DND-41 (cell line): Measurements from ENCODE around the gene DUSP7.

Experiments used
- ATAC-seq: fragments of 200-7000 bp; cut with Tn5 transposase; 3 replicates; pipeline ENCODE4 v1.9.1; 2021; ENCODE audit warnings: low read depth; ENCODE audit not compliant: insufficient read depth
- DNase-seq: peaks from one replicate; pipeline ENCODE4 v3.0.0-alpha.2; 2020
- H2AFZ ChIP-seq: 2 replicates; pipeline ENCODE4 v1.6.0; 2012; ENCODE audit warnings: low read depth, low read length
- H3K27ac ChIP-seq: 2 replicates; pipeline ENCODE4 v1.5.1; 2012; ENCODE audit warnings: low read length, inconsistent platforms
- H3K27me3 ChIP-seq: fragments of 200-600 bp; sonication (generic); 2 replicates; pipeline ENCODE4 v1.6.0; 2012; ENCODE audit warnings: low read length, mild to moderate bottlenecking, inconsistent platforms; ENCODE audit not compliant: insufficient read depth, poor library complexity
- H3K36me3 ChIP-seq: 2 replicates; pipeline ENCODE4 v1.5.1; 2012; ENCODE audit warnings: low read length, inconsistent platforms; ENCODE audit not compliant: insufficient read depth
- H3K4me1 ChIP-seq: 2 replicates; pipeline ENCODE4 v1.5.1; 2012; ENCODE audit warnings: mild to moderate bottlenecking, low read length; ENCODE audit not compliant: insufficient read depth
- H3K4me2 ChIP-seq: 2 replicates; pipeline ENCODE4 v1.6.0; 2012; ENCODE audit warnings: mild to moderate bottlenecking, moderate library complexity, low read length, inconsistent platforms; ENCODE audit not compliant: insufficient read depth
- H3K4me3 ChIP-seq, 2 experiments: fragments of 200-600 bp in 1 of 2; shearing (Covaris generic) in 1 of 2; 2 replicates each; pipeline ENCODE4 v1.5.1; 2012 to 2016; ENCODE audit warnings: inconsistent platforms in 2 of 2, low read length in 2 of 2, mild to moderate bottlenecking in 2 of 2, low read depth in 1 of 2, moderate library complexity in 1 of 2
- H3K79me2 ChIP-seq: 2 replicates; pipeline ENCODE4 v1.6.0; 2012; ENCODE audit warnings: low read length, inconsistent platforms; ENCODE audit not compliant: insufficient read depth
- H3K9ac ChIP-seq: 2 replicates; pipeline ENCODE4 v1.6.0; 2012; ENCODE audit warnings: low read depth, mild to moderate bottlenecking, inconsistent platforms, low read length, moderate library complexity
- H3K9me3 ChIP-seq: 2 replicates; pipeline ENCODE4 v1.5.1; 2012; ENCODE audit warnings: low read length, moderate library complexity, mild to moderate bottlenecking, inconsistent platforms; ENCODE audit not compliant: insufficient read depth, severe bottlenecking
- H4K20me1 ChIP-seq: 2 replicates; pipeline ENCODE4 v1.6.0; 2012; ENCODE audit warnings: low read length; ENCODE audit not compliant: insufficient read depth
- EZH2 ChIP-seq: IDR thresholded peaks from 3 replicates; pipeline ENCODE4 v1.6.1; 2012; ENCODE audit warnings: borderline replicate concordance, low read depth, mild to moderate bottlenecking, moderate library complexity, low read length, inconsistent platforms; ENCODE audit not compliant: severe bottlenecking
- TF ChIP-seq, protein P1 (sequence below): IDR thresholded peaks from 2 replicates; pipeline ENCODE4 v1.5.1; 2012; ENCODE audit warnings: borderline replicate concordance, low read length, moderate library complexity, mild to moderate bottlenecking; ENCODE audit not compliant: poor library complexity, severe bottlenecking; ENCODE audit errors: extremely low read depth

DUSP7 gene

GRCh38 chr3:52023860-52024764 is 32.3 kb downstream of the DUSP7 start:
- Histone ChIP-seq H3K9me3 (no peaks in the 10 kb centered on the region), H3K79me2 (no peaks in the 10 kb centered on the region), H3K4me1 (no peaks in the 10 kb centered on the region), H3K9ac (no peak overlapping the region), H3K4me3 (no peak overlapping the region), H3K27ac (no peak overlapping the region), H3K4me2 (no peak overlapping the region), H3K36me3 (no peaks in the 10 kb centered on the region), H3K27me3 (no peaks in the 10 kb centered on the region), H2AFZ (no peak overlapping the region), H4K20me1 (no peaks in the 10 kb centered on the region)
- DNase-seq, result no peak
- TF ChIP-seq EZH2, result no peak
- TF ChIP-seq, protein P1, sequence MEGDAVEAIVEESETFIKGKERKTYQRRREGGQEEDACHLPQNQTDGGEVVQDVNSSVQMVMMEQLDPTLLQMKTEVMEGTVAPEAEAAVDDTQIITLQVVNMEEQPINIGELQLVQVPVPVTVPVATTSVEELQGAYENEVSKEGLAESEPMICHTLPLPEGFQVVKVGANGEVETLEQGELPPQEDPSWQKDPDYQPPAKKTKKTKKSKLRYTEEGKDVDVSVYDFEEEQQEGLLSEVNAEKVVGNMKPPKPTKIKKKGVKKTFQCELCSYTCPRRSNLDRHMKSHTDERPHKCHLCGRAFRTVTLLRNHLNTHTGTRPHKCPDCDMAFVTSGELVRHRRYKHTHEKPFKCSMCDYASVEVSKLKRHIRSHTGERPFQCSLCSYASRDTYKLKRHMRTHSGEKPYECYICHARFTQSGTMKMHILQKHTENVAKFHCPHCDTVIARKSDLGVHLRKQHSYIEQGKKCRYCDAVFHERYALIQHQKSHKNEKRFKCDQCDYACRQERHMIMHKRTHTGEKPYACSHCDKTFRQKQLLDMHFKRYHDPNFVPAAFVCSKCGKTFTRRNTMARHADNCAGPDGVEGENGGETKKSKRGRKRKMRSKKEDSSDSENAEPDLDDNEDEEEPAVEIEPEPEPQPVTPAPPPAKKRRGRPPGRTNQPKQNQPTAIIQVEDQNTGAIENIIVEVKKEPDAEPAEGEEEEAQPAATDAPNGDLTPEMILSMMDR, result no peak
- ATAC-seq, result peak; percentile 45; the same call in 1 of the 3 replicates

DNA sequence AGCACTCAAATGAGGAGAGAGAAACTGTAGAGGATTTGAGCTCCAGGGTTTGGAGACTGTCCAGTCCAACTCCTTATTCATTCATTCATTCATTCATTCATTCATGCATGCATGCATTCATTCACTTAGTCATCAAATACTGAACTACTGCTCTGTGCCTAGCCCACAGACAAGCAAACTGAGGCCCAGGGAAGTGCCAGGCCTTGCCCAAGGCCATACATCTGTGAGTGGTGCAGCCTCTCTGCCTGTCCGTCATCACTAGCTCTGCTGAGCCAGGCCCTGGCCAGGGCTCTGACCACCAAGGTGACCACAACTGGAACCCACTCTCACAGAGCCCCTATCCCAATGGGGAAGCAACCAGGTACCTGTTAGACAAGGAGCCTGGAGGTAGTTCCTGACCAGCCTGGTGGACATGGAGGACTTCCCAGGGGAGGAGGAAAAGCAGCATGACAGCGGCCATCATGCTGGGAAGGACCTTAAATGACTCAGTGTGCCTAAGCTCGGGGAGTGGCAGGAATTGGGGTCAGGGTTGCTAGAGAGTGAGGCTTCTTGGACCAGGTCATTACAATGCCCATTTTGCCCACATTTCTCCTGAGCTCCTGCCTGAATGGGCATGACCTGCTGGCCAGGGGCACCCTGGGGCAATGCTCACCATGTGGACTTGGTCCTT is 33.1 kb downstream of the DUSP7 start:
- Histone ChIP-seq H2AFZ (no peak overlapping the region), H3K79me2 (no peaks in the 10 kb centered on the region), H3K27ac (no peak overlapping the region), H3K9ac (no peak overlapping the region), H3K4me2 (no peak overlapping the region), H3K9me3 (no peaks in the 10 kb centered on the region), H3K27me3 (no peaks in the 10 kb centered on the region), H3K4me3 (no peak overlapping the region), H4K20me1 (no peaks in the 10 kb centered on the region), H3K4me1 (no peaks in the 10 kb centered on the region), H3K36me3 (no peaks in the 10 kb centered on the region)
- ATAC-seq (no peak), DNase-seq (no peak)
- TF ChIP-seq EZH2, result no peak
- TF ChIP-seq, protein P1, result no peak

- H4K20me1 ChIP-seq, result no peaks in the 10 kb centered on the region
- no peak overlapping the region for H3K4me3 ChIP-seq
- no peak overlapping the region for H3K4me2 ChIP-seq
- no peak overlapping the region for H3K9ac ChIP-seq
- no peak for ATAC-seq
- TF ChIP-seq, protein P1, result no peak
- TF ChIP-seq EZH2, result no peak
- DNase-seq, result no peak
- no peaks in the 10 kb centered on the region for H3K4me1 ChIP-seq
- H3K79me2 ChIP-seq, result no peaks in the 10 kb centered on the region
- H3K36me3 ChIP-seq, result no peaks in the 10 kb centered on the region
- H3K27ac ChIP-seq, result no peak overlapping the region
- no peak overlapping the region for H2AFZ ChIP-seq
- no peaks in the 10 kb centered on the region for H3K27me3 ChIP-seq
- no peaks in the 10 kb centered on the region for H3K9me3 ChIP-seq
Observed at GRCh38 chr3:52022323-52023100, 33.9 kb downstream of the DUSP7 start.
